HL-60/S4 (cell line): ENCODE measurements around the gene FGG.

Source experiments
- in situ Hi-C: fragments of 300-500 bp; cut with MboI; formaldehyde crosslinking; loops from 2 replicates; pipeline ENCODE4 v1.14.3; 2022; ENCODE audit warnings: low sequenced_read_pairs

FGG gene

GRCh38 chr4:154612472-154613414, at the start of gene FGG:
Gene FGG (minus strand): TSS chr4:154612656. CDS start chr4:154612609, 47 bp downstream.
- in situ Hi-C loops, result no loop called here

GRCh38 chr4:154660052-154660451, 47.6 kb upstream of the FGG start:
- in situ Hi-C loops, result no loop called here

GRCh38 chr4:154658680-154659405, 46.4 kb upstream of the FGG start:
- in situ Hi-C loops, result no loop called here

- in situ Hi-C loops, result no loop called here
Measured at GRCh38 chr4:154643493-154643892, 31.0 kb upstream of the FGG start.

DNA sequence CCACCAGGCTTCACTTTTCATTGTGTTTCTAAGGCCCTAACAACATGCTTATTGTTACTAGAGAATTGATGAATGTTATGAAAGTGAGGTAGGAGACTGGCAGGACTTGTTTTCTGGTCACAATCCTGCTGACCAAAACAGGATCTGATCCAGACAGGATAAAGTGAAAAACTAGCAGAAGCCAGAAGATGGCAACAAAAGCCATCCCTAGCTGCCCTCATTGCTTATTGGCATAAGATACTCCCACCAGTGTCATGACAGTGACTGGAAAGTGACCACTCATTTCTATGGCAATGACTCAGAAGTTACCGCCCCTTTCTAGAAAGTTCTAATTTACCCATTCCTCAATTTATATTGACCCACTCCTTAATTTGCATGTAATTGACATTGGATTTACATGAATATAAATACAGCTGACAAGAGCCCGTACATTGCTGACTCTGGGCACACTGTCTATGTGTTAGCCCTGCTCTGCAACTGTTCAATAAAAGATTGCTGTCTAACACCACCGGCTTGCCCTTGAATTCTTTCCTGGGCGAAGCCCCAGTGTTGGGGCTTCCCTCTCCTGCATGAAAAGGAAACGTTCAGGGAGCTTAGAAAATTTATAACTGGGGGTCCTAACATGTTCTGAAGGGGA, 30.0 kb upstream of the FGG start:
- in situ Hi-C loops, result no loop called here

GRCh38 chr4:154640999-154641398, 28.5 kb upstream of the FGG start:
- in situ Hi-C loops, result no loop called here

GRCh38 chr4:154634058-154634457, 21.6 kb upstream of the FGG start:
- in situ Hi-C loops, result no loop called here

DNA sequence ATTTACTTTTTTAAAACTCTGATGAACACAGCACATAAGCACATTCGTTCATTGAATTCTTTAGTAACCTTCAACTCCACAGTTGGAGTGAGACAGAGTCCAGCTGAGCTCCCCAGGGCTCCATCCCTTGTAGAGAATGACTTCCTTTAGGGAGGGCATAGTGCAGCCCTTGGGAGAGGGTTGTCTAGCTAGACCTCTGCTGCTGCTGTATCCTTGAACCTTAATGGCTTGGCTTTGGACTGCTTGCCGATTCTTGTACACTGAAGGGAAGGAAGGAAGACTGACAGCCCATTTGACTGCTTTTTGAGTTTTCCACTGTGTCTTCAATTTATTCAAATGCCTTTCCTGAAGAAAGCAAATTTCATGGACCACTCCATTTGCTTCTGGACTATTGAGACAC, 19.4 kb upstream of the FGG start:
- in situ Hi-C loops, result no loop called here

- in situ Hi-C loops, result no loop called here
Measured at GRCh38 chr4:154630324-154630723, 17.9 kb upstream of the FGG start.

- in situ Hi-C loops, result no loop called here
Measured at GRCh38 chr4:154626793-154627484, 14.5 kb upstream of the FGG start.

DNA sequence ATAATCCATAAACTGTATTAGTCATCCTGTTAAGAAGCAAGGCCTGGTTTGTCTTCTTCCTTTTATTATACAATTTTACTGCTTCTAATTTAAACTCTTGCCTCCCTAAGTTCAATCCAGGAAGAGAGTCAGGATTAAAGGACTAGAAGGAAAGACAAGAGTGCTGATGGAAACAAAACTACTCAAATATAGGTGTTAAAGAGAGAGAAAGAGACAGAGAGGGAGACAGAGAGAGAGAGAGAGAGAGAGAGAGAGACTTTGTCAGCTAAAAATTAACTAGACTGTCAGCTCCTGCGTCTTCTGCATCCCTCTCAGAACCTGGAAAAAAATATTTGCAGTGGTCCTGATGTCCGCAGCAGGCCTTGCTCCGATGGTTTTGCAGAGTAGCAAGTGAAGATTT, 13.5 kb upstream of the FGG start:
- in situ Hi-C loops, result no loop called here

DNA sequence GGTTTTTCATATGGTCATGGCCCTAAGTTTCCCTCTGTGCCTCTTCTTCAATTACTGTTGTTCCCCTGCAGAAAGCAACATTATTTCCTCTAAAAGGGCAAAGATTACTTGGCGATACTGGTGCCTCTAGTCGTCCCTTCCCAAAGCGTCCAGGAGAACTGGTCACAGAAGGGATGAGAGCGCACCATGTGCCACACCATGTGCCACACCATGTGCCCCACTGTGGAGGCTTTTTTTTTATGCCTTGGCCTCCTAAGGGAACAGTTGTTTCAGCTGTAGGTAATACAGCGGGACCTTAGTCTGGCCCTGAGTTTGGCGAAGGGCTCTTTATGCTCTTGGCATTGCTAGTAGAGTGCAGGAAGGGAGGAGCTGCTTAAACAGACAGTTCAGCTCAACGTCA, 11.5 kb upstream of the FGG start:
- in situ Hi-C loops, result no loop called here

DNA sequence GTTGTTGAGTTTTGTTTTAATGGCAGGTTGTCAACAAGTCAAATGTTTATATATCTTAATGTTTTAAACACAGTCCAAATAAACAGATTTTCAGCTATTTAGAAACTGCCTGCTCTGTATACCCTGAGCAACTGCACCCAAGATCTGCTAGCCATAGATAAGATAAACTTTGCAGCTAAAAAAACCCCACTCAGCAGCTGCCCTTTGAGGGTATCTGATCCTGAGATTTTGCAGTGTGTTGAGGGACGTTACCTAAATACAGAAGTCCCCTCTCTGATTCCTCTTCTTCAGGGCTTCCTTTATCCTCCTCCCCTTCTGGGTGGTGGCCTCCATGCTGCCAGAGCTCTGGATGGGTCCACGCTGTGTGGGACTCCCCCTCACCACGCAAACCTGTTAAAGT, 11.0 kb upstream of the FGG start:
- in situ Hi-C loops, result no loop called here

- in situ Hi-C loops, result no loop called here
Measured at GRCh38 chr4:154622598-154622997, 10.1 kb upstream of the FGG start.

- in situ Hi-C loops, result no loop called here
Measured at GRCh38 chr4:154620111-154620510, 7.7 kb upstream of the FGG start.

- in situ Hi-C loops, result no loop called here
Measured at GRCh38 chr4:154618708-154619315, 6.4 kb upstream of the FGG start.

- in situ Hi-C loops, result no loop called here
Measured at GRCh38 chr4:154617820-154618317, 5.4 kb upstream of the FGG start.

GRCh38 chr4:154616731-154617130, 4.3 kb upstream of the FGG start:
- in situ Hi-C loops, result no loop called here

- in situ Hi-C loops, result no loop called here
Measured at GRCh38 chr4:154616287-154616686, 3.8 kb upstream of the FGG start.

DNA sequence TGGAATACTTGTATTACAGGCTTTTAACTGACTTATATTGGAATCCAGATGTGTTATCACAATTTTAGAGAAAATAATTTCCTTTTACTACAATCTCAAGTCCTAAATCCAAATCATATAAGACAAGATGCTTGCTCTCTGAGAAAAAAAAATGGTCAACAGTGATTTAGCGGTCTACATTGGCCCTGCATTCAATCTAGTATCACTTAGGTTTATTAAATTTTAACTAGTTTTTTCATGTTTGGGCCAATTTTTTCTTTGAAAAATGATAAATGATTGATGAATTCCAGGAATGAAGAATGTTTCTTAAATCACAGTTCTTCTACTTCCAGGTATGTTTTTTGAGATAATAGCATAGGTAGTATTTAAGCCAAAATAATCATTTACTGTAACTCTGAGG, 2.8 kb upstream of the FGG start:
- in situ Hi-C loops, result no loop called here
